ENCODE data around the gene C12orf76.

DNA sequence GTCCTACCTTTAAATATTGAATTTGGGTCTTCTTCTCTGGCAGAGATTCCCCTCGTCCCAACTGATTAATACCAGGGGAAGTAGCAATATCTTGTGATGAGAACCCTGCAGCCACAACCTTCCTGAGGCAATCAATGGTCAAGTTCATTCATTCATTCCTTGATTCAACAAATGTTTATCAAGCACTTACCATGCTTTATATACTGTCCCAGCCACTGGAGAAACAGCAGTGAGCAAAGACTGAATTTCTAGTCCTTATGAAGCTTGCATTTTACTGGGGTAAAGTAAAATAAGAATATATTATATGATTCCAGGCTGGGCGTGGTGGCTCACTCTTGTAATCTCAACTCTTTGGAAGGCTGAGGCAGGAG is 51.9 kb downstream of the C12orf76 start:
- TF ChIP-seq, protein P1, sequence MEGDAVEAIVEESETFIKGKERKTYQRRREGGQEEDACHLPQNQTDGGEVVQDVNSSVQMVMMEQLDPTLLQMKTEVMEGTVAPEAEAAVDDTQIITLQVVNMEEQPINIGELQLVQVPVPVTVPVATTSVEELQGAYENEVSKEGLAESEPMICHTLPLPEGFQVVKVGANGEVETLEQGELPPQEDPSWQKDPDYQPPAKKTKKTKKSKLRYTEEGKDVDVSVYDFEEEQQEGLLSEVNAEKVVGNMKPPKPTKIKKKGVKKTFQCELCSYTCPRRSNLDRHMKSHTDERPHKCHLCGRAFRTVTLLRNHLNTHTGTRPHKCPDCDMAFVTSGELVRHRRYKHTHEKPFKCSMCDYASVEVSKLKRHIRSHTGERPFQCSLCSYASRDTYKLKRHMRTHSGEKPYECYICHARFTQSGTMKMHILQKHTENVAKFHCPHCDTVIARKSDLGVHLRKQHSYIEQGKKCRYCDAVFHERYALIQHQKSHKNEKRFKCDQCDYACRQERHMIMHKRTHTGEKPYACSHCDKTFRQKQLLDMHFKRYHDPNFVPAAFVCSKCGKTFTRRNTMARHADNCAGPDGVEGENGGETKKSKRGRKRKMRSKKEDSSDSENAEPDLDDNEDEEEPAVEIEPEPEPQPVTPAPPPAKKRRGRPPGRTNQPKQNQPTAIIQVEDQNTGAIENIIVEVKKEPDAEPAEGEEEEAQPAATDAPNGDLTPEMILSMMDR (IDR thresholded peaks at IDR 0.05): no peak
- TF ChIP-seq EZH2 (IDR thresholded peaks at IDR 0.05; ENCODE audit: borderline replicate concordance, insufficient read depth, low read depth, low read length, poor library complexity, severe bottlenecking): no peak

Measured in B cell (primary cell).